Psoas muscle (tissue), 8 donors: ENCODE results near the gene DDX41. TPM values are rescaled to one million over a fixed set of nuclear protein-coding genes. Genes with fewer than 3 reads are reported as not detected.
A peak's percentile ranks its signal among the peaks of the same experiment; 100 is the strongest.
"Not testable (repeated sequence)": the region's sequence is repeated elsewhere in the genome, so short reads cannot be mapped to it uniquely, and the experiment has no call there.

Experiments used
- ATAC-seq, 4 donors: fragments of 200-7000 bp; cut with Tn5 transposase; one replicate each; pipeline ENCODE4 v1.9.1; 2020; ENCODE audit warnings: moderate library complexity in 3 of 4, mild to moderate bottlenecking in 2 of 4
- DNase-seq, 2 donors: peaks; one replicate each; pipeline ENCODE4 v3.0.0-alpha.2; 2020
- H3K27ac ChIP-seq: fragments of 200-600 bp; one replicate; pipeline ENCODE4 v1.8.0; 2022
- H3K27me3 ChIP-seq, 3 donors: fragments of 200-600 bp in 1 of 3; one replicate each; pipeline versions ENCODE4 v1.6.1 to v1.8.0; 2013 to 2022; ENCODE audit warnings: low read length in 2 of 3, mild to moderate bottlenecking in 2 of 3, moderate library complexity in 1 of 3; ENCODE audit not compliant: insufficient read depth in 3 of 3
- H3K36me3 ChIP-seq, 2 donors: fragments of 200-600 bp in 1 of 2; one replicate each; pipeline versions ENCODE4 v1.6.1 to v1.8.0; 2013 to 2022; ENCODE audit warnings: low read depth in 1 of 2, mild to moderate bottlenecking in 1 of 2, moderate library complexity in 1 of 2; ENCODE audit not compliant: insufficient read depth in 1 of 2
- H3K4me1 ChIP-seq: fragments of 200-600 bp; one replicate; pipeline ENCODE4 v1.8.0; 2022
- H3K4me3 ChIP-seq: fragments of 200-600 bp; one replicate; pipeline ENCODE4 v1.8.0; 2022; ENCODE audit warnings: mild to moderate bottlenecking
- H3K9me3 ChIP-seq: fragments of 200-600 bp; one replicate; pipeline ENCODE4 v1.8.0; 2022
- WGBS, 3 donors: extraction: QIAGEN DNeasy Blood & Tissue Kit; methylation state at CpG; one replicate each; pipeline versions ENCODE4 v1.1.6 to v1.1.7; 2013; 5-methylcytosine and 5-hydroxymethylcytosine counted together
- intact Hi-C, 2 donors: fragments of 100-400 bp; cut with DNase I; formaldehyde crosslinking; loops; one replicate each; pipeline versions ENCODE4 v1.11.0 to v1.14.2; 2022
- long read RNA-seq, 2 donors: library from polyadenylated mRNA; unstranded; transcript quantifications; one replicate each; pipeline ENCODE4 v2.0.0, GENCODE V29; 2021
- polyA plus RNA-seq, 3 donors: library from polyadenylated mRNA; stranded (reverse); fragments of 200-250 nt; gene quantifications; one replicate each; pipeline ENCODE4 v1.2.3, GENCODE V29; 2013
- total RNA-seq, 4 donors: library from RNA; stranded (reverse); fragmentation: NEBNext Ultra II Directional in 2 of 4; extraction: Animal tissue kit (Norgen Biotek cat#: 25700) in 2 of 4; gene quantifications; one replicate each; pipeline versions ENCODE4 v1.2.1 to v1.2.4, GENCODE V29; 2021 to 2023
- TF ChIP-seq, protein P1 (sequence below): fragments of 200-600 bp; IDR thresholded peaks from one replicate; pipeline ENCODE4 v1.8.0; 2022; ENCODE audit warnings: antibody characterized with exemption
- donor health status: healthy with polysubstance abuse.
- donor health status: DM: no; HTN: no; CAD: no; lungs with moderate emphysema.
- donor health status: Bipolar disorder and iron deficiency.
- donor health status: healthy.
- donor health status: DM: yes; HTN: yes; CAD: no.
- donor health status: DM: no; HTN: no; CAD: no.
- donor health status: DM: no; HTN: no; CAD: no.
- donor health status: DM: yes; HTN: yes; CAD: no.

DDX41 gene
- total RNA-seq (10 to 100 TPM; 37.2 to 41.0 (median 40.2) TPM), polyA plus RNA-seq (10 to 100 TPM; 45.6 to 71.6 (median 57.3) TPM)
- long read RNA-seq, donor 1, partial matches to known transcripts, result 4 of 6 reads
- long read RNA-seq, donor 1, other reads (novel, unspliced or antisense), result 0 of 6 reads
- long read RNA-seq, donor 2, transcript DDX41-208 (17 exons, 2,607 nt), result major isoform, 16 of 28 reads
- long read RNA-seq, donor 2, partial matches to known transcripts, result 7 of 28 reads
- long read RNA-seq, donor 2, other reads (novel, unspliced or antisense), result 3 of 28 reads

- intact Hi-C loops, result no loop called here
- WGBS, 3 donors, result 0 to 1% (median 0%) methylated on average over 93 to 96 of the region's 96 CpGs
- TF ChIP-seq, protein P1, sequence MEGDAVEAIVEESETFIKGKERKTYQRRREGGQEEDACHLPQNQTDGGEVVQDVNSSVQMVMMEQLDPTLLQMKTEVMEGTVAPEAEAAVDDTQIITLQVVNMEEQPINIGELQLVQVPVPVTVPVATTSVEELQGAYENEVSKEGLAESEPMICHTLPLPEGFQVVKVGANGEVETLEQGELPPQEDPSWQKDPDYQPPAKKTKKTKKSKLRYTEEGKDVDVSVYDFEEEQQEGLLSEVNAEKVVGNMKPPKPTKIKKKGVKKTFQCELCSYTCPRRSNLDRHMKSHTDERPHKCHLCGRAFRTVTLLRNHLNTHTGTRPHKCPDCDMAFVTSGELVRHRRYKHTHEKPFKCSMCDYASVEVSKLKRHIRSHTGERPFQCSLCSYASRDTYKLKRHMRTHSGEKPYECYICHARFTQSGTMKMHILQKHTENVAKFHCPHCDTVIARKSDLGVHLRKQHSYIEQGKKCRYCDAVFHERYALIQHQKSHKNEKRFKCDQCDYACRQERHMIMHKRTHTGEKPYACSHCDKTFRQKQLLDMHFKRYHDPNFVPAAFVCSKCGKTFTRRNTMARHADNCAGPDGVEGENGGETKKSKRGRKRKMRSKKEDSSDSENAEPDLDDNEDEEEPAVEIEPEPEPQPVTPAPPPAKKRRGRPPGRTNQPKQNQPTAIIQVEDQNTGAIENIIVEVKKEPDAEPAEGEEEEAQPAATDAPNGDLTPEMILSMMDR, result no peak
- Histone ChIP-seq H3K4me1 (peaks cover 21% of the 10 kb centered on the region), H3K36me3 (peaks cover 7 to 72% of the 10 kb centered on the region in 2 donors), H3K4me3 (peak within 1 kb of the TSS; percentile 99), H3K27me3 (no peaks in the 10 kb centered on the region), H3K27ac (peak within 1 kb of the TSS; percentile 79), H3K9me3 (no peaks in the 10 kb centered on the region)
- peak; percentile 90 to 95 (median 92) for ATAC-seq
- DNase-seq, result peak; percentile 98 to 99
These were observed at the start of gene DDX41 for GRCh38 chr5:177516601-177517568. DDX41 (minus strand) TSS chr5:177516961; CDS start chr5:177516945, 16 bp downstream.

DNA sequence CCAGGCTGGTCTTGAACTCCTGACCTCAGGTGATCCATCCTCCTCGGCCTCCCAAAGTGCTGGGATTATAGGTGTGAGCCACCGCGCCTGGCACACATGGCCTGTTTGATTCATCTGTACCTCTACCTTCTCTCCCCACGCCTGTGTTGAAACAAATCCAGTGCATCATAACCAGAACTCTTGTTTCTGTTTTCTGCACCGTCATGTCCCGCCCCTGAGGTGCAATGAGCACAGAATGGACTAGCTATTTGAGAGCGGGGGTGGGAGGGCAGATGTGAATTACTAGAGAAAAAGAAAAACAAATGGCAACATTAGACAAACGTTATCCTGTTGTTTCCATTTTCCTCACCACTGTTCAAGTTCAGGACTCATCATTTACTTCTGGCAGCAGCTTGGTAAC is 48.3 kb upstream of the DDX41 start:
- no peaks in the 10 kb centered on the region for H3K36me3 ChIP-seq
- WGBS, 3 donors, result 75% methylated on average over 8 of the region's 8 CpGs
- no peaks in the 10 kb centered on the region for H3K27me3 ChIP-seq
- H3K4me1 ChIP-seq, result no peaks in the 10 kb centered on the region
- H3K27ac ChIP-seq, result no peak overlapping the region
- ATAC-seq (no peak), DNase-seq (no peak)
- H3K4me3 ChIP-seq, result no peak overlapping the region
- intact Hi-C loops, result no loop called here
- no peaks in the 10 kb centered on the region for H3K9me3 ChIP-seq
- TF ChIP-seq, protein P1, result no peak

DNA sequence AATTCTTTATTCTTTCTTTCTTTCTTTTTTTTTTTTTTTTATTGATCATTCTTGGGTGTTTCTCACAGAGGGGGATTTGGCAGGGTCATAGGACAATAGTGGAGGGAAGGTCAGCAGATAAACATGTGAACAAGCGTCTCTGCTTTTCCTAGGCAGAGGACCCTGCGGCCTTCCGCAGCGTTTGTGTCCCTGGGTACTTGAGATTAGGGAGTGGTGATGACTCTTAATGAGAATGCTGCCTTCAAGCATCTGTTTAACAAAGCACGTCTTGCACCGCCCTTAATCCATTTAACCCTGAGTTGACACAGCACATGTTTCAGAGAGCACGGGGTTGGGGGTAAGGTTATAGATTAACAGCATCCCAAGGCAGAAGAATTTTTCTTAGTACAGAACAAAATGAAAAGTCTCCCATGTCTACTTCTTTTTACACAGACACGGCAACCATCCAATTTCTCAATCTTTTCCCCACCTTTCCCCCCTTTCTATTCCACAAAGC is 42.7 kb upstream of the DDX41 start:
- DNase-seq, intact Hi-C loops, H3K4me3 ChIP-seq, H3K9me3 ChIP-seq, H3K27me3 ChIP-seq, ATAC-seq, H3K27ac ChIP-seq, H3K36me3 ChIP-seq: not testable (repeated sequence)
- WGBS, 3 donors, result 61 to 64% (median 64%) methylated on average over 7 to 8 of the region's 8 CpGs
- H3K4me1 ChIP-seq, result peaks cover 13% of the 10 kb centered on the region

DNA sequence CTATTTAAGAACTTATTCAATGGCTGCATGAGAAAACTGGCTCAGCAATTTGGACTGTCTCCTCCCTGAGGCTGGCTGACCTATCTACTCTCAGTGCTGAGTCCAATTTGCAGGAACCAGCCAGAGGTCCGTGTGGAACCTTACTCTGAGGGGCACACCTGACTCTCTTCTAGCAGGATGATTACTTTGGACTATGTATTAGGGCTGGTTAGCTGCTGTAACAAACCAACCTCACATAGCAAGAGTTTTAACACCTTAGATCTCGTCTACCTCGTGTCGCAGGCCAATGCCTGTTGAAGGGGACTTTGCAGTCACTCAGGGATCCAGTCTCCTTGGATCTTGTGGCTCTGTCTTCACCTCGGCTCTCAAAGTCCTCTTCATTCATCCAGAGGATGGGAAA is 41.0 kb upstream of the DDX41 start:
- WGBS, 3 donors, result 74 to 77% (median 75%) methylated on average over 5 of the region's 5 CpGs
- ATAC-seq, result no peak
- TF ChIP-seq, protein P1, result no peak
- DNase-seq, result no peak
- no peak overlapping the region for H3K4me3 ChIP-seq
- H3K4me1 ChIP-seq, result peaks cover 21% of the 10 kb centered on the region
- peaks cover 0 to 2% of the 10 kb centered on the region in 2 donors for H3K36me3 ChIP-seq
- intact Hi-C loops, result no loop called here
- no peaks in the 10 kb centered on the region for H3K9me3 ChIP-seq
- H3K27ac ChIP-seq, result peak overlapping the region; percentile 56
- H3K27me3 ChIP-seq, result no peaks in the 10 kb centered on the region
